Astrocyte of the spinal cord (primary cell): ENCODE measurements around the gene SEMA3G.

Experiments
- DNase-seq: peaks from one replicate; pipeline ENCODE4 v3.0.0; 2011; ENCODE audit warnings: low read depth, low spot score
- H3K4me3 ChIP-seq: 2 replicates; pipeline ENCODE4 v1.5.1; 2011; ENCODE audit warnings: low read depth, mild to moderate bottlenecking, low read length, moderate library complexity
- CTCF ChIP-seq: IDR thresholded peaks from 2 replicates; pipeline ENCODE4 v1.5.1; 2012; ENCODE audit warnings: low read depth, mild to moderate bottlenecking, low read length, inconsistent platforms
- in situ Hi-C: cut with HindIII; loops from 2 replicates; pipeline ENCODE4 v1.10.0; 2017; ENCODE audit warnings: low sequenced_read_pairs

The SEMA3G gene

GRCh38 chr3:52397676-52398399 lies 47.1 kb downstream of the SEMA3G start:
- in situ Hi-C loops = no loop called here
- H3K4me3 ChIP-seq = no peak overlapping the region
- no peak for TF ChIP-seq CTCF
- DNase-seq = no peak

- no peak for TF ChIP-seq CTCF
- in situ Hi-C loops = no loop called here
- no peak overlapping the region for H3K4me3 ChIP-seq
- DNase-seq = no peak
Observed at GRCh38 chr3:52396907-52397591, 47.9 kb downstream of the SEMA3G start.

- in situ Hi-C loops = no loop called here
- TF ChIP-seq CTCF = no peak
- no peak for DNase-seq
- no peak overlapping the region for H3K4me3 ChIP-seq
Observed at GRCh38 chr3:52396011-52396906, 48.6 kb downstream of the SEMA3G start.

- no peak for DNase-seq
- TF ChIP-seq CTCF = no peak
- in situ Hi-C loops = no loop called here
- H3K4me3 ChIP-seq = no peak overlapping the region
Observed at GRCh38 chr3:52395503-52395865, 49.4 kb downstream of the SEMA3G start.

GRCh38 chr3:52394751-52395502 lies 50.0 kb downstream of the SEMA3G start:
- in situ Hi-C loops = no loop called here
- no peak for TF ChIP-seq CTCF
- DNase-seq = no peak
- H3K4me3 ChIP-seq = no peak overlapping the region

GRCh38 chr3:52393959-52394670 lies 50.8 kb downstream of the SEMA3G start:
- in situ Hi-C loops = no loop called here
- no peak for DNase-seq
- TF ChIP-seq CTCF = no peak
- H3K4me3 ChIP-seq = no peak overlapping the region
